HG03469 (cell line): Measurements from ENCODE around the gene HS6ST3.
"Not testable (repeated sequence)": the region's sequence is repeated elsewhere in the genome, so short reads cannot be mapped to it uniquely, and the experiment has no call there.

ENCODE experiments used
- ATAC-seq: cut with Tn5 transposase; IDR thresholded peaks from one replicate; pipeline ENCODE4 v1.9.1; 2021; ENCODE audit warnings: mild to moderate bottlenecking, moderate library complexity, moderate number of reproducible peaks; ENCODE audit not compliant: unreplicated experiment

The HS6ST3 gene

GRCh38 chr13:96772426-96772825 lies 682.5 kb downstream of the HS6ST3 start:
- ATAC-seq: no peak

GRCh38 chr13:96778302-96778701 lies 688.4 kb downstream of the HS6ST3 start:
- ATAC-seq: not testable (repeated sequence)

- no peak for ATAC-seq
Measured at GRCh38 chr13:96779691-96780090, 689.8 kb downstream of the HS6ST3 start.

DNA sequence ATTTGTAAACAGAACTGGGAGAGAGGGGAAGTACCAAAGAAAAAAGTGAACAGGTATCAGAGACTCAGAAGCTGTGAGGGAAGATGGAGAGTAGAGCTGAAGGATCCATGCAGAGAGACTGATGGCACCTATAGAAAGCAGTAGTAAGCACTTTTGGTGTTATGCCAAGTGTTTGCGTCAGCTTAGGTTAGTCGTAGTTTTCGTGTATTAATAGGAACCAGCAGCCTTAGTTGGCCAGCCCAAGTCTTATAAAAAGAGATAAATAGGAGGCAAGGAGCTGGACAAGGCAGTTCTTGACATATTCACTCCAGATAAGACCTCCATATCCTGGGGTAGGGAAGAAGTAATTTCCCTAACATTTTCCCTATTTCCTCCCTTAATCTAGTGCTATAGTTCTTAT lies 690.2 kb downstream of the HS6ST3 start:
- ATAC-seq: no peak

DNA sequence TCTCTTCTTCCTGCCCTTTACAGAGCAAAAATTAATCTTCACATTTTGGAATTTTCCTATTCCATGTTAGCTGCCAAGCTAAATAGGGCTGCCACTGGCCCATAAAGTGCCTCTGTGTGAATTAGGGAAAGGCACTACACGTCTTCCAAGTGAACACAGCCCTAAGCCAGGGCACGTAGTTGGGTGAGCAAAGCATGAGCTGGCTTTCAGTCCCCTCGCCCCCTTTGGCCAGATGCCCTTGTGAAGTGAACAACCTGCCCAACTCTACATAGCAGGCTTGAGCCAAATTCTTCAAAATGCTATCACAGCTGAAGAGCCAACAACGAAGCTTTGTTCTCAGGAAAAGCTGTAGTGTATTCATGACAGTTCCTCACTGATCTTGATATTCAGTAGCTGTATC lies 691.2 kb downstream of the HS6ST3 start:
- no peak for ATAC-seq

DNA sequence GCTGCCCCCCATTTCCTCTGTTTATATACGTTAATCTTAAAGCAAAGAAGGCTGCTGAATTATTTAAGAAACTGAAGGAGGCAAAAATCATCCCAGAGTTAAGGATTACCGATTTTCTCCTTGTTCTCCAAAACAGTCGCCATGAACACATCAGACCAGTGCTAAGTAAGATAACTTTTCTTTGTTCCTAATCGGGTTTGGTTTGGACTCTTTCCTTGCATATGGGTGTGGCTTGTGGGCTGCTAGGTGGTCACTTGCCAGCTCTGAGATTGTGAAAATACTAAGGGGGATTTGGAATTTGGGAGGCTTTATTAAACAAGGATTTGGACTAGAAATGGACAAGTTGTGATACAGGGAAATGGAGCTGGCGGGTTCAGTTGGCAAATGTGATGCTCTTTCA lies 692.3 kb downstream of the HS6ST3 start:
- no peak for ATAC-seq

GRCh38 chr13:96783057-96783456 lies 693.1 kb downstream of the HS6ST3 start:
- ATAC-seq: no peak

DNA sequence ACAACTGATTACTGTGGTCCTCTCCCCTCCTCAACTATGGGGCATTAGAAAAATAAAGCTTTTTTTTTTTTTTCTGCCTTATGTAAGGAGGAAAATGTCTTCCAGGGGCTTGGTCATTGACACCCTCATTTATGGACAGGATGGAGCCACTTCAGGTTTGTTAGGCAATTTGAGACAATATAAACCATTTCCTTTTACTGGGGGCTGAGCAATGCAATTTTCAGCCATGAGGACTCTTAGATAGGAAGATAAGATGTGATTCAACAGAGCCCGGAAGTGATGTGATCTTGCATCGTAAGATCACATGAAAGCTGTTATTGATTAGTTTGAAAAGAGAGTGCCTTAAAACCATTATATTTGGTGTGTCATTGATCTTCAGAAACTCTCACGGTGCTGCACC lies 693.6 kb downstream of the HS6ST3 start:
- ATAC-seq: no peak

- ATAC-seq: no peak
Measured at GRCh38 chr13:96785986-96786385, 696.1 kb downstream of the HS6ST3 start.

GRCh38 chr13:96792188-96792587 lies 702.3 kb downstream of the HS6ST3 start:
- no peak for ATAC-seq

DNA sequence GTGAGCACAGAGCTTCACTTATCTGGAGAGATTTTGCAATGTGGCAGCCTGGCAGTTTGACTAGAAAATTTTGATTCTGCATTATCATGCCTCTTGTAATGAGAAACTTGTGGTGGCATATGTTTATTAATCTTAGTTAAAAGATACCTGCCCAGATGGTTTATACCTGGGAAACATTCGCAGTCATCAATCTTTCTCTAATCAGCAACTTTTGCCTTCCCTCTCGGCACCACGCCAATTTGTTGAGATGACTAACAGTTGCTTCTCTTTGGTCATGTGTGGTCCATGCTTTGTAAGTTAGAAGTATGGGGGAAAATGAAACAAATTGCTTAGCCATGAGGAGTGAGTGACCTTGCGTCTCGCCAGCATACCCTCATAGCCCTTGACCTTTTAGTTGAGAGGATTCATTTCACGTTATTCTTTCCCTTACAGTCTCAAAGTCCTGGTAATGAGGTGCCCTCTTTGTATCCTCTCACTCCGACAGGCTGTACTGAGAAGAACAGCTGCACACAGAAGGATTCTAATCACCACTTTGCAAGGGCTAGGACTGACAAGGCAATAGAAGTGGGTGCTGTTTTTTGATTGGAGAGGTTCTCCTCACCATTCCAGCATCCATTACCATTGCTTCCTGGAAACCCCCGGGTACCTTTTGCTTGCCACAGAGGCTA lies 703.0 kb downstream of the HS6ST3 start:
- no peak for ATAC-seq

DNA sequence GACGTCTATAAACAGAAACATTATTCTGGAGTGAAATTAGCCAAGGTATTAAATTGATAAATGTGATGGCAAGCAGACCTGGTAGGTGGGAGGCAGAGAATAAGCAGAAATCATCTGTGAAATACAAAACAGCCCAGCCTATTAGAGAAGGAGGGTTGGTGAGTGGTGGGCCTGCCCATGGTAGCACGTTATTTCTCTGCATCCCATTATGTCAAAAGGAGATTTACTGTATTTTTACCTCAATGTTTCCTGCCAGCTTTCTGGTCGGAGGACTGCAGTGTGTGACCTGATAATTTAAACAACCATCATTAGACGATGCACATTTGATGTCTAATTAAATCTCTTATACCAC lies 703.5 kb downstream of the HS6ST3 start:
- ATAC-seq: no peak

- ATAC-seq: no peak
Measured at GRCh38 chr13:96794669-96795068, 704.8 kb downstream of the HS6ST3 start.

DNA sequence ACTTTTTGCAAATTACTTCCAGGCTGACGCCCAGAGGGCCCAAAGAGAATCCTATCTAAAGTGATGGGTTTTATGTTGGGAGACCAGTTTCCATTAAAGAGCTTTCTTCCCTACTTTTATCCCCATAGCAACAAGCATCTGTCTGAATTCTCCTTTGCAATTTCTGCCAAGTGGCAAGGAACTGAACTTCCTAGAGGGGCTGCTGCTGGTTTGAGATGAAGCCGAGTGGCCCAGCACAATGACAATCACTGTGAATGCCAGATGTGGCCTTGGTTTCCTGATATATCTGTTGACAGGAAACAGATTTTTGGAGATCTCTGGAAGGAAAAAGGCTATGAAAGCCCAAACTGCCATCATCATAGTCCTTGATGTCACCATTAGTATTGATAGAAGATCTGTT lies 705.8 kb downstream of the HS6ST3 start:
- ATAC-seq: no peak

GRCh38 chr13:96796091-96796633 lies 706.3 kb downstream of the HS6ST3 start:
- no peak for ATAC-seq

DNA sequence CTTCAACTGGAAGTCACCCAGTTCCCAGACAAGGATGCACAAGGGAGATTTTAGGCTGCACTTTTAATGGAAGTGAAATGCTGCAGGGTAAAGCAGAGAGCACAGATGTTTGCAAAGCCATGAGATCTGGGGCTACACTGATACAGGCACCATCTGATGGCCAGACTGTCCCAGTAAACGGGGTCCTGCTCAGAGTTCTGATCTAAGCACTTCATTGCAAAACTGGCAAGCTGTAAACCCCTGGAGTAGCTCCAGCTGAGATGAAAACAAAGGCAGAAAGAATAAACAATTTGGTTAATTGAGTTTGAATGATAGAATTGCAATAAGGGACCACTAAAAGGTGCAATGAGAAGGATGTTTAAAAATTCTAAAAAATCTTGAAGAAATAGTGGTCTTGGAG lies 707.2 kb downstream of the HS6ST3 start:
- ATAC-seq: no peak

- no peak for ATAC-seq
Measured at GRCh38 chr13:96803456-96804100, 713.7 kb downstream of the HS6ST3 start.

DNA sequence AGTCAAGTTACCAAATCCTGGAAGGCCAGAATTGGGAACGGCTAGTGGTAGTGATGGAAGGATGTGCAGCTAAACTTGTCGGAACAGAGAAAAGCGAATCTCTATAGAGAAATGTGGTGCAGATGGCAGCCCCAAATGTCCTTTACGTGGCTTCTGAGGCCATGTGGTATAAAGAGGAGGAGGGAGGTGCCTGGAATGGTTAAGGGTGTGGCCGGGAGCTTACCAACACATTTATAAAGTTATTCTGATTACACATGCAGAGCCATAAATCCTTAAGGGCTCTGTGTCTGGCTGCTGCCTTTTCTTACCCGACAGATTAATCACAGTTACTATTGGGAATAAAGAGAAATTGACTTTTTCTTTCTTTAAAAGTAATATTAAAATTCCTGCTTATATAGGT lies 714.3 kb downstream of the HS6ST3 start:
- no peak for ATAC-seq

DNA sequence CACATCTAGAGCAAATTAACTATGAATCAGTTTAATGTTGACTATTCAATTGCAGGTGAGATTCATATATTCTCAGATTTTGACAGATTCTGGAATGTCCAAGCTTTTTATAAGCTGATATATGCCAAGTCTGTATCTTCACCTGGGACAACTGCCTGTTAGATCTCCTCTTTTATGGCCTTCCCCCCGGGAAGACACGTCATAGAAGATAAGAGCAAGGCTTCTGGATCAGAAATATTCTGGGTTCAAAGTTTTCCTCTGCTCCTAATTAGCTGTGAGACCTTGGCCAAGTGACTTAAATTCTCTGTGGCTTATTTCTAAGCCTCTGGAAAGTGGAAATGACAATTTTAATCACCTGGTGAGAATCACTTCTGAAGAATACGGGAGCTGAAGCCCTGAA lies 716.8 kb downstream of the HS6ST3 start:
- ATAC-seq: no peak

DNA sequence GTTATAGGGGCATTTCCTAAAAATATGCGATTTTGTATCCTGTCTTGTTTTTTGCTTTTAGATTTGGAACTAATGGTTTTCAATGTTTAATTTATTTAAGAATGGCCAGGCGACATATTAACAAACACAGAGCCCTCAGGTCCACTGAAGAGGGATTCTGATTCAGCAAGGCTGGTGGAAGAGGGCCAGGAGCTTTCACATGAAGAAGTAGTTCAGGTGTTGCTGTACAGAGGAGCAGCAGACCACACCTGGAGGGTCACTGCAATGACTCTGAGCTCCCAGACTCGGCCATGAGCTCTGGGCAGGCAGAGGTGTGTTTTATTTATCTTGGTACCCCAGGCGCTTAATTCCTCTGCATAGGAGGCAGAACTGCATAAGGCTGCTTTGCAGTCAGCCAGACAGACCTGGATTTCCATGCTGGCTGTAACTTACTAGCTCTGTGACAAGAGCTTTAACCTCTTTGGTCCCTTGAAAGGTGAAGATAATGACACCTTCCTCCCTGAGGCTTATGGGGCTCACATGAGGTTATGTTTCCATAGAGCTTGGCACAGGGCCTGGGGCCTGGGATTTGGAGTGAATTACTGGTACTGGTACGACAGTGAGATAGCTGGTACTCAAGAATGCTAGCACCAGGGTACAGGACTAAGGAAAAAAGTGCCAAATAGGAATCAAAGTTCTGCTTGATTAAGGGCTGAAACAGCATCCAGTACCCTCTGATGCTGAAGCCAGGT lies 719.6 kb downstream of the HS6ST3 start:
- ATAC-seq: no peak

DNA sequence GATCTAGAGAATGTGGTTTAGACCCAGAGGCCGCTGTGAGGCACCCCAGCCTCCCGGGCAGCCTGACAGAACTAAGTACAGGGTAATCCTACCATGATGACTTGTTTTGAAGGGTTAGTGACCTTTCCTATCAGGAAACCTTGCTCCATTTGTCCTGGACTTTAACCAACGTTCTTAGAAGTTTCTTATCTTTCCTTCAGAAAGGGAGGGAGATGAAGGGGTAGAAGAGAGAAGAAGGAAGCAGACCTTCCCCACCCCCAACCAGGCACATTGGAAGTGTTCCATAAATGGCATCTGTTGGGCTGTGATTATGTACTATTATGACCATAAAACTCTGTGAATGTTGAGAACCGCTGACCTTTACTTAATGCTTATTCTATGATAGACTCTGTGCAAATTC lies 720.2 kb downstream of the HS6ST3 start:
- no peak for ATAC-seq

DNA sequence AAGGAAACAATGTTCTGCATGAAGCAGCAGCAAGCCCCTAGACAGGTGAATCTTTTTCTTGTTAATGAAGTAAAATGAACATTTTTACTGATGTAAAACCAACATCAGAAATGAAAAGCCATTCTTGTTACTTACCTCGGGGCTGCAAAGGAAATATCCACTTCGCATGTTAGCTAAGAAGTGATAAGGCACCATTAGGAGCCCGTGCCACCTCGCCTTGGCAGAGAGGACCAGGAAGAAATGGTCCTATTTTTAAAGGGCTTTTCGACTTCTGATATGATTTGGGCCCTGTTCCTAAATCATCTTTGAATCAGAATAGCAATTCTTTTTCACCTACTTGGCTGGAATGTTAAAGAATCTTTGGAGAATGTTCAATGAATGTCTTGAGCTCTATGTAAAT lies 721.1 kb downstream of the HS6ST3 start:
- ATAC-seq: no peak
